Body of pancreas (tissue), 4 donors: Measurements from ENCODE around the gene CNDP2.

ENCODE experiments used
- CTCF ChIP-seq, 7 experiments: fragments of 450-650 bp in 4 of 7; fragments of 200-600 bp in 3 of 7; sonication (generic) in 3 of 7; IDR thresholded peaks; one replicate each; pipeline ENCODE4 v1.5.1; 2016 to 2019; ENCODE audit warnings: antibody characterized with exemption in 7 of 7
- POLR2A ChIP-seq, 3 donors: fragments of 450-650 bp; IDR thresholded peaks; one replicate each; pipeline ENCODE4 v1.6.1; 2016; ENCODE audit warnings: antibody characterized with exemption in 3 of 3, mild to moderate bottlenecking in 2 of 3

- no peak for TF ChIP-seq CTCF (IDR thresholded peaks at IDR 0.05)
- no peak for TF ChIP-seq POLR2A (IDR thresholded peaks at IDR 0.05)
These were observed 39.7 kb upstream of the CNDP2 start for GRCh38 chr18:74456349-74457042.
